Skeletal muscle satellite cell (primary cell): Measurements from ENCODE around the gene OSBPL1A.

Experiments
- H3K27me3 ChIP-seq: 2 replicates; pipeline ENCODE4 v1.7.0; 2013; ENCODE audit warnings: low read length; ENCODE audit not compliant: control insufficient read depth, insufficient read depth
- H3K36me3 ChIP-seq: 2 replicates; pipeline ENCODE4 v1.7.0; 2013; ENCODE audit warnings: mild to moderate bottlenecking, control low read depth, low read length; ENCODE audit not compliant: insufficient read depth
- H3K4me1 ChIP-seq: 2 replicates; pipeline ENCODE4 v1.7.0; 2013; ENCODE audit warnings: low read length; ENCODE audit not compliant: control insufficient read depth, insufficient read depth
- H3K4me2 ChIP-seq: 2 replicates; pipeline ENCODE4 v1.7.0; 2013; ENCODE audit warnings: mild to moderate bottlenecking, low read length
- H3K4me3 ChIP-seq: 2 replicates; pipeline ENCODE4 v1.7.0; 2013; ENCODE audit warnings: low read length
- H3K9ac ChIP-seq: 2 replicates; pipeline ENCODE4 v1.7.0; 2013; ENCODE audit warnings: mild to moderate bottlenecking, low read depth, low read length, moderate library complexity
- H3K9me3 ChIP-seq: replicated peaks from 2 replicates; pipeline ENCODE4 v1.7.0; 2013; ENCODE audit warnings: mild to moderate bottlenecking, control low read depth, low read length

Gene OSBPL1A

DNA sequence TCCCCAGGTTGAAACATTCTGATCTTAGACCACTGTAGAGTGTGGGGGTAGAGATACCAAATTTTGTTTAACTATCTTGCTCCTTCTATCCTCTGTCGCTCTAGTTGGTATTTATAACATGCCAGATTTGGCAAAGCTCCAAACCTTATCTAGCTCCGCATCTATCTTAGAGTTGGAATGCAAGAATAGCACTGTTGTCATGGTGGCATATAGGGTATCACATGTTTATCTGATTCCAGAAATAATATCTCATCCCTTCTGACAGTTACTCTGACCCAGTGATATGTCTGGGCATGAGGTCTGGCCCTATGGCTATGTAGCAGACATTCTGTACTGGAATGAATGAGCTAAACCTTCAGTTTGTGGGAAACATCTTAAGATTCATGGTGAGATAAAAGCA is 207.0 kb downstream of the OSBPL1A start:
- H3K4me3 ChIP-seq = no peak overlapping the region
- no peak overlapping the region for H3K9ac ChIP-seq
- H3K4me2 ChIP-seq = no peak overlapping the region
- peaks cover 26% of the 10 kb centered on the region for H3K4me1 ChIP-seq
- no peaks in the 10 kb centered on the region for H3K9me3 ChIP-seq
- H3K36me3 ChIP-seq = peaks cover 2% of the 10 kb centered on the region
- no peaks in the 10 kb centered on the region for H3K27me3 ChIP-seq

DNA sequence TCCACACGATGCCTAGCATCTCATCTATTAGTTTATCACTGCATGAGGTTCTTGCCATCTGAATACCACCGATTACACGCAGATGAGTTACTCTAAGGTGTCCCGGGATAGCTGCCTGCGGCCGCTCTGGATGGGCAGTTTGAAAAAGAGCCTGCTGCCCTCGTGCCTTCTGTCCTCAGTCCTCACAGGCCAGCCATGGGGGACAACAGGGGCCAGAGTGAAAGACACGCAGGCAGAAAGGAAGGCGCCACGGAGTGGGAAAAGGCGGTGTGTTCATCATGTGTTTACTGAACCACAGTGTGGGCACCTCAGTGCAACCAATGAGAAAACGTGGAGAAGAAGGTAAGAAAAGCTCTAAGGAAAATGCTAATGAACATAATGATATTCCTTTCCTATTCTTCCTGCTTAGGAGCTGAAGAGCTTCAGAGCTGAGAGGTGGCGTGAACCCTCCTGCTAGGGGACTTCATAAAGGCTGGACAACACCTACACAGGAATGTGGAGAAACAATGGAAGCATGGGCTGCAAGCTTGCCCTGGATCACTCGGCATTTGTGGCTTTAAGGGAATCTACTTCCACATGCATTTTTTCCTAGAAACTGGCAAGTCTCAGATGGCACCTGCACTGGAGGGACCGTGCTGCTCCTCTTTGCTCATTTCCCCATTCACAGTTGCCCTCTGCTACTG is 207.8 kb downstream of the OSBPL1A start:
- no peaks in the 10 kb centered on the region for H3K9me3 ChIP-seq

DNA sequence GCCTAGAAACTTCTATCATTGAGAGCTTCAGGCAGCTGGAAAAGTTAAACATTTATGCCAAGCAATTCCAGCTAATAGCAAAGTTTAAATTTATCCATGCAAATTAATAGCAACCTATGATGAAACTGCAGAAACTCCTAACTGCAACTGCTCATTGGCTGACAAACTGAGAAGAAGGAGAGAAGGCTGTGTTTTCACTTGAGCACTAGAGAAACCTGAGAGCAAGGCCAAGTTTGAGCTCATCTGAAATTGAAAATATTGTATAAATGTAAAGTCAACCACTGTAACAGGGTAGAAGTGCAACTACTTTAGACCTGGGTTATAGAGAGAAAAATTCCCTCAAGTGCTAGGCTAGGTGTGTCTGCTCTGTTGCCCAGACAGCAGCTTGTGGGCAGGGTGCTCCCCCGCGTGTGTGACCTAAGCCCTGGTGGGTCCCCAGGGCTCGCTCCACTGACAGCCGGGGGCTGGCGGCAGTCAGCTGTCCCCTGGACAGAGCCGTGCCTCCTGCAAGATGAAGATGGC is 208.6 kb downstream of the OSBPL1A start:
- no peak overlapping the region for H3K4me3 ChIP-seq
- H3K4me2 ChIP-seq = no peak overlapping the region
- no peaks in the 10 kb centered on the region for H3K27me3 ChIP-seq
- peaks cover 26% of the 10 kb centered on the region for H3K4me1 ChIP-seq
- H3K9me3 ChIP-seq = no peaks in the 10 kb centered on the region
- H3K9ac ChIP-seq = no peak overlapping the region
- H3K36me3 ChIP-seq = peaks cover 2% of the 10 kb centered on the region

More for the DNA sequence above, 207.8 kb downstream of the OSBPL1A start:
- Histone ChIP-seq H3K27me3 (no peaks in the 10 kb centered on the region), H3K4me3 (no peak overlapping the region), H3K4me1 (peaks cover 26% of the 10 kb centered on the region), H3K36me3 (peaks cover 2% of the 10 kb centered on the region), H3K9ac (no peak overlapping the region), H3K4me2 (no peak overlapping the region)

DNA sequence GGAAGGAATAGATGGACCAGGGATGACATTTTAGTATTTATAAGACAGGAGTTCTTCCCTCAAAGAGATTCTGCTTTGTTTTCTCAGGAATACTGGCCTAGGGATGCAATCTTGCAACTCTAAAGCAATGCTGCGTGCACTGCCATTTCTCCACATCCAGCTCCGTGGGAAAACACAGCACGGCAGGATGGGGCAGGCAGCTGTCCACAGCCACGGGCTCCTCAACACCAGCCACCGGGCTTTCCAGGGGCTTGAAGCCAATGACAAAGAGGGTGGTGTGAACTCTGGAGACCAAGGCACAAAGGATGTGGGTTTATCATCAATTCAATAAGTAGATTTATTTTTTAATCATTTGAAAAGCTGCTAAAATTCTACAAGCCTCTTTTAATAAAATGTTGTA is 209.5 kb downstream of the OSBPL1A start:
- no peaks in the 10 kb centered on the region for H3K27me3 ChIP-seq
- H3K4me1 ChIP-seq = peaks cover 22% of the 10 kb centered on the region
- H3K9ac ChIP-seq = no peak overlapping the region
- H3K4me2 ChIP-seq = no peak overlapping the region
- no peaks in the 10 kb centered on the region for H3K9me3 ChIP-seq
- H3K36me3 ChIP-seq = peaks cover 2% of the 10 kb centered on the region
- H3K4me3 ChIP-seq = no peak overlapping the region

DNA sequence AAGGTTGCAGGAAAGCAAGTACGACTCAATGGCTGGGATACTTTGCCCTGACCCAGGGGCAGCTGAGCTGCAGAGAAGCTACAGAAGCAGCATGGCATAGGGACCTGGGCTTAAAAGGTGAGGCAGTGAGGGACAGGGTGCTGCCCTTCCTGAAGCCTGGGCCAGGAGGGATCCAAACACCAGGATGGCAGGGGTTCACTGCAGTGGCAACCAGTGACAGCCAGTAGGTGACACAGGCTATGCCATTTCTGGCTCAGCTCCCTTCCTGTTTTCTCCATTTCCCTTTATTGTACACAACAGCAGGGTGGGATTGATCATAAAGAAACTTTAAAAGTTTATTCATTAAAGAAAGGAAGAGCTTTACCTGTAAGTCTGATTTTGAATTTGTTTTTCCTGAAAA is 209.9 kb downstream of the OSBPL1A start:
- H3K27me3 ChIP-seq = no peaks in the 10 kb centered on the region
- no peak overlapping the region for H3K4me2 ChIP-seq
- H3K4me3 ChIP-seq = no peak overlapping the region
- H3K36me3 ChIP-seq = peaks cover 2% of the 10 kb centered on the region
- H3K9ac ChIP-seq = no peak overlapping the region
- peaks cover 17% of the 10 kb centered on the region for H3K4me1 ChIP-seq
- no peaks in the 10 kb centered on the region for H3K9me3 ChIP-seq

DNA sequence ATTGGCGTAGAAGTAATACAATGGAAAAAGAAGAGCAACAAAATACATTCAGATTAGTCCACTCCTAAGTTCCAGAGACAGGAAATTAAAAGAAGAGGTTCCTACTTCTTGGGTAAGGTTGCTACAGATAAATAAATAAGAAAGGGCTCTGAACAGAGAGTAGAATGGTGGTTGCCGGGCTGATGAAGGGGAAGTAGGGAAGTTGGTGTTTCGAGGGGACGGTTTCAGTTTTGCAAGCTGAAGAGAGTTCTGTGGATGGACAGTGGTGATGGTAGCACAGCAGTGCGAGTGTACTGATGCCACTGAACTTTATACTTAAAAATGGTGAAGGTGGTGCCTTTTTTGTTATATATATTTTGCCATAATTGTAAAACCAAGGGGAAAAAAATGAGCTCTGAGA is 210.6 kb downstream of the OSBPL1A start:
- Histone ChIP-seq H3K4me1 (peaks cover 17% of the 10 kb centered on the region), H3K36me3 (peaks cover 2% of the 10 kb centered on the region), H3K9ac (no peak overlapping the region), H3K4me2 (no peak overlapping the region), H3K27me3 (no peaks in the 10 kb centered on the region), H3K4me3 (no peak overlapping the region), H3K9me3 (no peaks in the 10 kb centered on the region)

DNA sequence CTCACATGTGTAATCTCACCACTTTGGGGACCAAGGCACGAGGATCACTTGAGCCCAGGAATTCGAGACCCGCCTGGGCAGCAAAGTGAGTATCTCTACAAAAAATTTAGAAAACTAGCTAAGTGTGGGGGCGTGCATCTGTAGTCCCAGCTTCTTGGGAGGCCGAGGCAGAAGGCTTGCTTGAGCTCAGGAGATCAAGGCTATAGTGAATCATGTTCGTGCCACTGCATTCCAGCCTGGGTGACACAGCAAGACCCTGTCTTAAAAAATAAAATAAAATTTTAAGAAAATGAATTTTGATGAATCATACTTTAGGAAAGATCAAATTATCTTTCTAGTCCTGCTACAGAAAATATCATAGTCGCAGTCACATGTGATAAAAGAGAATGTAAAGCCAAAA is 211.8 kb downstream of the OSBPL1A start:
- no peaks in the 10 kb centered on the region for H3K9me3 ChIP-seq
- H3K9ac ChIP-seq = no peak overlapping the region
- no peaks in the 10 kb centered on the region for H3K27me3 ChIP-seq
- peaks cover 2% of the 10 kb centered on the region for H3K36me3 ChIP-seq
- peaks cover 18% of the 10 kb centered on the region for H3K4me1 ChIP-seq
- no peak overlapping the region for H3K4me3 ChIP-seq
- no peak overlapping the region for H3K4me2 ChIP-seq

DNA sequence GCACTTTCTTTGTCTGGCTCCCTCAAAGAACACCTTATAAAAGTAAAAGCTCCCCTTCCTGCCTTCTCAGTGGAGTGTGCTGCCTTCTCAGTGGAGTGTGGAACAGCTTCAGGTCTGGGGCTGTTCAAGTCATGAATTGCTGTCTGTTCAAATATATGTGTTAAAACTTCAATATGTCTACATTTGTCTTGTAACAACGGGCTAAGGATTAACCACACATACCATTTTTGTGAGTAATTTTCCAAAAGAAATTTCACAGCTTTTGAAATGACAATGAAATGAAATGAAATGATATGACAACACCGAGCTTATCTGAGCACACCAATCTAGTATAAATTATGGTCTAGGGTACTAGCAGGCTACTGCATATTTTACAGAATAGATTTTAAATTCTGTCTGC is 215.8 kb downstream of the OSBPL1A start:
- peaks cover 16% of the 10 kb centered on the region for H3K4me1 ChIP-seq

DNA sequence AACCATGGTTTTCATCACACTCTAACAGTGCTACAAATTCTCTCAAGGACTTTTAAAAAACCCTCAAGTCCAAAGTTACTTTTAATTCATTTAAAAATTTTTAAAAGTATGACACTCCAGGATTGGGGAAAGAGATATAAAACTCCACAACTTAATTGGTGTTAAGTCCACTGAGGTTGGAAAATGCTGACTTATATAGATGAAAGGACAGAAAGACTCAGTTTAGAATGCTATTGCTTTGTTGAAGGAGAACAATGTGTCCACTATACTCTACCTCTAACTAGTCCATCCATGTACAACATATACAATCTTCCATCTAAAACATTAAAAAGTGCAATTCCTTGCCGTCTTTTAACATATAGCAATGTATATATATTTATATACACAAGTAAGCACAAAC is 217.6 kb downstream of the OSBPL1A start:
- H3K4me3 ChIP-seq = no peak overlapping the region
- no peaks in the 10 kb centered on the region for H3K36me3 ChIP-seq
- no peak overlapping the region for H3K9ac ChIP-seq
- no peak overlapping the region for H3K4me2 ChIP-seq
- H3K4me1 ChIP-seq = peaks cover 11% of the 10 kb centered on the region
- no peaks in the 10 kb centered on the region for H3K27me3 ChIP-seq
- no peaks in the 10 kb centered on the region for H3K9me3 ChIP-seq

More for the DNA sequence above, 215.8 kb downstream of the OSBPL1A start:
- H3K4me2 ChIP-seq = no peak overlapping the region
- no peak overlapping the region for H3K9ac ChIP-seq
- H3K36me3 ChIP-seq = no peaks in the 10 kb centered on the region
- H3K9me3 ChIP-seq = no peaks in the 10 kb centered on the region
- H3K27me3 ChIP-seq = no peaks in the 10 kb centered on the region
- H3K4me3 ChIP-seq = no peak overlapping the region

DNA sequence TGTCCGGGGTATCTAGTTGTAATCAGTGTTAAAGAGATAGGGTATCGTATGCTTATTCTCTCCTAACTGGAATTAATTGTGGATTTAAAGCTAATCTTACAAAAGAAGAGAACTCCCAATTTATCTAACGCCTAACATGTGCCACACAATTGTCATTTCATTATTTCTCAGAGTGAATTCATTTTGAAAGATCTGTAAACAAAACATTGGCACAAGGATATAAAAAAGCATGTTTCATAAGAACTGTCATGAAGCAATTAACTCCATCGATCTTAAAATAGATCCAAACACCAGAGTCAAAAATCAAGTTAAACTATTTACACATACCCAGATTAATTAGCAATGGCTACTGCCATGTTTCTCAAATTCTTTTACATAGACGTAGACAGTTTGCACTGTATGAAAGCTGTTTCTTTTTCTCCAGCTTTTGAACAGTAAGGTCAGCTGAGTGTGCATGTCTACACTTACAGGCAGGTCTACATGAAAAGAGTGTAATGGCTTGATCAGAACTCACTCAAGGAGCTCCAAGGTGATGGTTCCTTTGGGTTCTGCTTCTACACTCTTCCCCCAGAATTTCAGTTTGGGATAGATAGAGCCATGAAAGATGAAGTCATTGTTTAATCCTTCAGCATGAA is 220.0 kb downstream of the OSBPL1A start:
- Histone ChIP-seq H3K27me3 (no peaks in the 10 kb centered on the region), H3K9ac (no peak overlapping the region), H3K4me2 (no peak overlapping the region), H3K4me1 (peaks cover 11% of the 10 kb centered on the region), H3K9me3 (no peaks in the 10 kb centered on the region), H3K36me3 (no peaks in the 10 kb centered on the region), H3K4me3 (no peak overlapping the region)

DNA sequence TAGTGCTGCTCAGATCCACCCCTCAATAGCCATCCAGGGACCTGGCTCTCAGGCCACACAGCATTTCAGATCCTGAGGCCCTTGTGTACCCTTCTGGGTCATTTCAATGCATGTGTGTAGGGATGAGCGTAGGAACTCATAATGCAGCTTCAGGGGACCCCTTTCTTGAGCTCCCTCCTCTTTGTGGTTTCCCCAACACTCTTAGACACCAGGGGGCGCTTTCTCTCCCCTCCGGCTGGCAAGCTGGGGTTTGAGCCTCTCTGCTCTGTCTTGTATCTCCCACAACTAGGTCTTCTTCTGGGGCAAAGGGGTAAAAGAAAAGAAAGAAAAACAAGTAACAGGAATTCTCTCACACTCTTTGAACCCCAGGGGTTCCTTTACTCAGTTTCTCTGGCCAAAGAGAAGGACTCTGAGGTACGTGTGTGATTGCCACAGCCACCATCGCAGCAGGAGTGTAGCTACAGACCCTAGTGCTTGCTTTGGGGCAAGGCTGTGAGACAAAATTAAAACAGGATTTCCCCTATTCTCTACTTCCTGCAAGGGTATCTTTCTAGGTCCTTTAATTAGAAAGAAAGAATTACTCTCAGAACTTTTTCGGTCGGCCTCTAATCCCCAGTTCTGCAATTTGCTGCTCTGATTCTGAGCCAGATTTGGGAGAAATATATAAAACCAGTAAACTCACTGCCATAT is 220.8 kb downstream of the OSBPL1A start:
- H3K4me1 ChIP-seq = peaks cover 5% of the 10 kb centered on the region
- no peak overlapping the region for H3K4me3 ChIP-seq
- no peaks in the 10 kb centered on the region for H3K9me3 ChIP-seq
- H3K9ac ChIP-seq = no peak overlapping the region
- no peak overlapping the region for H3K4me2 ChIP-seq
- H3K36me3 ChIP-seq = no peaks in the 10 kb centered on the region
- H3K27me3 ChIP-seq = no peaks in the 10 kb centered on the region
